GM12801 (cell line): ENCODE data around the gene AFAP1.

Experiments
- CTCF ChIP-seq: IDR thresholded peaks from one replicate; pipeline ENCODE4 v1.5.1; 2011; ENCODE audit warnings: control low read depth; ENCODE audit not compliant: insufficient read length; ENCODE audit errors: extremely low read depth

The AFAP1 gene

GRCh38 chr4:7976025-7976424 is 36.4 kb upstream of the AFAP1 start:
- TF ChIP-seq CTCF, result no peak

- TF ChIP-seq CTCF, result no peak
Observed at GRCh38 chr4:7974425-7974824, 34.8 kb upstream of the AFAP1 start.

GRCh38 chr4:7973545-7973981 is 33.9 kb upstream of the AFAP1 start:
- TF ChIP-seq CTCF, result no peak

- no peak for TF ChIP-seq CTCF
Observed at GRCh38 chr4:7971881-7972500, 32.3 kb upstream of the AFAP1 start.

GRCh38 chr4:7971159-7971631 is 31.5 kb upstream of the AFAP1 start:
- TF ChIP-seq CTCF, result no peak

- TF ChIP-seq CTCF, result no peak
Observed at GRCh38 chr4:7970361-7970946, 30.8 kb upstream of the AFAP1 start.

- no peak for TF ChIP-seq CTCF
Observed at GRCh38 chr4:7968262-7968896, 28.7 kb upstream of the AFAP1 start.
